Thyroid gland (tissue), 4 donors: Measurements from ENCODE around the gene PLD1.

ENCODE experiments used
- CTCF ChIP-seq, 6 experiments: fragments of 200-600 bp in 3 of 6; fragments of 450-650 bp in 3 of 6; sonication (generic) in 3 of 6; IDR thresholded peaks; one replicate each; pipeline ENCODE4 v1.5.1; 2016 to 2019; ENCODE audit warnings: antibody characterized with exemption in 6 of 6, mild to moderate bottlenecking in 2 of 6, inconsistent platforms in 1 of 6, moderate library complexity in 1 of 6
- POLR2A ChIP-seq, 2 donors: fragments of 450-650 bp; IDR thresholded peaks; one replicate each; pipeline ENCODE4 v1.6.1; 2017; ENCODE audit warnings: antibody characterized with exemption in 2 of 2, mild to moderate bottlenecking in 2 of 2, moderate library complexity in 1 of 2

GRCh38 chr3:171602072-171602471 lies 208.2 kb downstream of the PLD1 start:
- no peak for TF ChIP-seq CTCF (IDR thresholded peaks at IDR 0.05)
- no peak for TF ChIP-seq POLR2A (IDR thresholded peaks at IDR 0.05)
